Neural cell (in vitro differentiated cells): Measurements from ENCODE around the gene PEX7. TPM values are rescaled to one million over a fixed set of nuclear protein-coding genes. Genes with fewer than 3 reads are reported as not detected.

ENCODE experiments used
- H2AFZ ChIP-seq: fragments of 200-600, 300-800 bp; sonication (generic), shearing (Covaris generic); 2 replicates; pipeline ENCODE4 v1.6.0; 2014; ENCODE audit warnings: low read depth, mild to moderate bottlenecking, antibody characterized with exemption, low read length, moderate library complexity
- H3F3A ChIP-seq: fragments of 200-600 bp; shearing (Covaris generic); 2 replicates; pipeline ENCODE4 v1.6.1; 2016; ENCODE audit warnings: mild to moderate bottlenecking, moderate library complexity, mixed read lengths, antibody characterized with exemption, low read length; ENCODE audit not compliant: insufficient read depth, poor library complexity, severe bottlenecking
- H3K27ac ChIP-seq: fragments of 200-600, 300-800 bp; sonication (generic), shearing (Covaris generic); 2 replicates; pipeline ENCODE4 v1.5.1; 2014; ENCODE audit warnings: mild to moderate bottlenecking, low read length, moderate library complexity
- H3K27me3 ChIP-seq: fragments of 300-800, 200-600 bp; sonication (generic), shearing (Covaris generic); 2 replicates; pipeline ENCODE4 v1.6.0; 2014; ENCODE audit warnings: mild to moderate bottlenecking, low read depth, low read length, moderate library complexity; ENCODE audit not compliant: insufficient read depth
- H3K36me3 ChIP-seq: fragments of 300-800, 200-600 bp; sonication (generic), shearing (Covaris generic); 2 replicates; pipeline ENCODE4 v1.5.1; 2014; ENCODE audit warnings: mild to moderate bottlenecking, antibody characterized with exemption, low read length, moderate library complexity; ENCODE audit not compliant: insufficient read depth
- H3K4me2 ChIP-seq: fragments of 300-800, 200-600 bp; sonication (generic), shearing (Covaris generic); 2 replicates; pipeline ENCODE4 v1.6.0; 2014; ENCODE audit warnings: mild to moderate bottlenecking, low read length
- H3K4me3 ChIP-seq: fragments of 300-800, 200-600 bp; sonication (generic), shearing (Covaris generic); 2 replicates; pipeline ENCODE4 v1.5.1; 2014; ENCODE audit warnings: mild to moderate bottlenecking, low read length, moderate library complexity
- H3K79me2 ChIP-seq: fragments of 200-600 bp; shearing (Covaris generic); replicated peaks from 2 replicates; pipeline ENCODE4 v1.6.0; 2014; ENCODE audit warnings: mild to moderate bottlenecking, low read length, moderate library complexity; ENCODE audit not compliant: insufficient read depth
- H3K9ac ChIP-seq: fragments of 300-800, 200-600 bp; sonication (generic), shearing (Covaris generic); 2 replicates; pipeline ENCODE4 v1.6.1; 2016; ENCODE audit warnings: mild to moderate bottlenecking, low read length, mixed read lengths
- H3K9me2 ChIP-seq: fragments of 200-600 bp; shearing (Covaris generic); 2 replicates; pipeline ENCODE4 v1.6.1; 2016; ENCODE audit warnings: mild to moderate bottlenecking, low read length, mixed read lengths; ENCODE audit not compliant: insufficient read depth
- H3K9me3 ChIP-seq: fragments of 200-600, 300-800 bp; sonication (generic), shearing (Covaris generic); 2 replicates; pipeline ENCODE4 v1.6.1; 2016; ENCODE audit warnings: mild to moderate bottlenecking, mixed run types, low read length, moderate library complexity, mixed read lengths
- H4K20me1 ChIP-seq: fragments of 200-600 bp; shearing (Covaris generic); 2 replicates; pipeline ENCODE4 v1.6.1; 2016; ENCODE audit warnings: mild to moderate bottlenecking, mixed run types; ENCODE audit not compliant: insufficient read depth
- EP300 ChIP-seq: fragments of 450-650 bp; conservative IDR thresholded peaks from 2 replicates; pipeline ENCODE4 v1.6.1; 2014; ENCODE audit warnings: antibody characterized with exemption, mild to moderate bottlenecking, moderate library complexity; ENCODE audit not compliant: poor library complexity, severe bottlenecking
- EZH2 ChIP-seq: fragments of 200-600, 300-800 bp; shearing (Covaris generic), sonication (generic); IDR thresholded peaks from 2 replicates; pipeline ENCODE4 v1.6.1; 2014; ENCODE audit warnings: antibody characterized with exemption, low read length, borderline replicate concordance, mild to moderate bottlenecking; ENCODE audit not compliant: insufficient read depth, poor library complexity, severe bottlenecking
- MXI1 ChIP-seq: fragments of 450-650 bp; conservative IDR thresholded peaks from 2 replicates; pipeline ENCODE4 v1.6.1; 2014; ENCODE audit warnings: antibody characterized with exemption, mild to moderate bottlenecking; ENCODE audit not compliant: poor library complexity, severe bottlenecking
- POLR2AphosphoS5 ChIP-seq: IDR thresholded peaks from 2 replicates; pipeline ENCODE4 v1.6.1; 2012
- RAD21 ChIP-seq: fragments of 450-650 bp; conservative IDR thresholded peaks from 2 replicates; pipeline ENCODE4 v1.6.1; 2014; ENCODE audit warnings: antibody characterized with exemption, mild to moderate bottlenecking, moderate library complexity
- SMC3 ChIP-seq: fragments of 450-650 bp; conservative IDR thresholded peaks from 2 replicates; pipeline ENCODE4 v1.6.1; 2014; ENCODE audit warnings: antibody characterized with exemption, mild to moderate bottlenecking, moderate library complexity; ENCODE audit not compliant: poor library complexity
- TAF1 ChIP-seq: IDR thresholded peaks from 2 replicates; pipeline ENCODE4 v1.6.1; 2012; ENCODE audit warnings: low read depth
- polyA plus RNA-seq: library from polyadenylated mRNA; depleted of rRNA; stranded (reverse); fragments of >200 nt; gene quantifications from 2 replicates; pipeline ENCODE4 v1.2.3, GENCODE V29; 2014
- TF ChIP-seq, protein P1 (sequence below): fragments of 450-650 bp; IDR thresholded peaks from 2 replicates; pipeline ENCODE4 v1.5.1; 2014; ENCODE audit warnings: antibody characterized with exemption, mild to moderate bottlenecking, moderate library complexity; ENCODE audit not compliant: poor library complexity, severe bottlenecking
- TF ChIP-seq, protein P2 (sequence below): IDR thresholded peaks from 2 replicates; pipeline ENCODE4 v1.6.1; 2012; ENCODE audit warnings: borderline replicate concordance

PEX7 gene
- polyA plus RNA-seq, 1 donor from 2014 or later = 10.8 TPM

DNA sequence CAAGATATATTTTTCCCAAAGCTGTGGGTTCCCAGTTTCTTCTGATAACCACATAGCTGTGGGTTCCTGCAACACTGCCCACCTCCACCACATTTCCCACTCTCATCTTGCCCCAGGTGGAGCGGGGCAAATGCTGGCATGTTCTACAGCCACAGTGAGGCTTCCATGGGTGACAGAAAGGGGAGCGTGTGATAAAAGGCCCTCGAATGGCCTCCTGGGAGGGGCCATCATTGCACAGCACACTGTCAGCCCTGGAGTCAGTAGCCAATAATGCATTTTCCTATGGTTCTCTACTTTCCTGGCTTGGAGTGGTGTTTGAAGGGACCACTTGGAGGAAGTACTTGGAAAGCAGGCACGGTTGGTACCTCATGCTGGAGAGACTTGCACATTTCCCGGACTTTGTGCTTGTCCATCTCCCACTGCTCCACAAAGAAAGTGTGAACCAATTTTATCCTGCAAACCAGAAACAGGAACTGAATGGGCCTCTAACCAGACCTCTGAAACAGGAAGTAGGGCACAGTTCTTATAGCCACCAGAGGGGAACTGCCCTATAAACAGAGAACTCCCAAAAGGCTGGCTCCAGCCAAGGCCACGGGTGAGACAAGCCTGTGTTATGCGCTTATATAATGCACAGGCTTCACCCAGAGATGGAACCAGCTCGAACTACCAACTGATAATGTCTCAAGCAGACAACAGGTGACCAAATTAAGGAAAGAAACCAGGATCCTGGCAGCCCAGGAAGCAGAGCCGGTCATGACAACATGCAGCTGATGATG lies 38.7 kb upstream of the PEX7 start (continued):
- TF ChIP-seq, protein P1, sequence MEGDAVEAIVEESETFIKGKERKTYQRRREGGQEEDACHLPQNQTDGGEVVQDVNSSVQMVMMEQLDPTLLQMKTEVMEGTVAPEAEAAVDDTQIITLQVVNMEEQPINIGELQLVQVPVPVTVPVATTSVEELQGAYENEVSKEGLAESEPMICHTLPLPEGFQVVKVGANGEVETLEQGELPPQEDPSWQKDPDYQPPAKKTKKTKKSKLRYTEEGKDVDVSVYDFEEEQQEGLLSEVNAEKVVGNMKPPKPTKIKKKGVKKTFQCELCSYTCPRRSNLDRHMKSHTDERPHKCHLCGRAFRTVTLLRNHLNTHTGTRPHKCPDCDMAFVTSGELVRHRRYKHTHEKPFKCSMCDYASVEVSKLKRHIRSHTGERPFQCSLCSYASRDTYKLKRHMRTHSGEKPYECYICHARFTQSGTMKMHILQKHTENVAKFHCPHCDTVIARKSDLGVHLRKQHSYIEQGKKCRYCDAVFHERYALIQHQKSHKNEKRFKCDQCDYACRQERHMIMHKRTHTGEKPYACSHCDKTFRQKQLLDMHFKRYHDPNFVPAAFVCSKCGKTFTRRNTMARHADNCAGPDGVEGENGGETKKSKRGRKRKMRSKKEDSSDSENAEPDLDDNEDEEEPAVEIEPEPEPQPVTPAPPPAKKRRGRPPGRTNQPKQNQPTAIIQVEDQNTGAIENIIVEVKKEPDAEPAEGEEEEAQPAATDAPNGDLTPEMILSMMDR = no peak
- TF ChIP-seq POLR2AphosphoS5 (no peak), TAF1 (no peak), EZH2 (no peak)

DNA sequence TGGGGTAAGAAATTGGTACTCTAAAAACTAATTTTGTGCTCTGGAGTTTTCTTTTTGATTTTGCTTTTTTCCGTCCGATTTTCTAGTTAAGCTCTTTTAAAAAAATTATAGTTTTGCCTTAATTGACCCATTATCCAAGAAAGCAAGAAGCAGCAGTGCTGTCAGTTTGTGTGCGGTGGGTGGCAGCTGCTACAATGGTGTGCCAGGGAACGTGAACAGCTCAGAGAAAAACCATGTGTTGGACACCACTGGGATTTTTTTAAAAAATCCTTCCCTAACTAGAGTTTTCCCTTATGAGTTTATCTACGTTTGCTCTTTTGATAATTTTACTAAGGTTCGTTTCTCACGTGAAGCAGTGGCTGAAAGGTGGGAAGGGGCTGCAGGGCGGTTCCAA lies 38.1 kb upstream of the PEX7 start:
- H3K4me2 ChIP-seq = no peak overlapping the region
- H3K4me3 ChIP-seq = no peak overlapping the region

More for the DNA sequence above, 38.1 kb upstream of the PEX7 start:
- Histone ChIP-seq H3K9me2 (no peaks in the 10 kb centered on the region), H3K27me3 (peaks cover 4% of the 10 kb centered on the region), H3K36me3 (no peaks in the 10 kb centered on the region), H3K9ac (no peak overlapping the region), H2AFZ (no peak overlapping the region), H4K20me1 (no peaks in the 10 kb centered on the region), H3K9me3 (no peaks in the 10 kb centered on the region), H3K27ac (no peak overlapping the region), H3K79me2 (no peaks in the 10 kb centered on the region), H3F3A (no peaks in the 10 kb centered on the region)
- TF ChIP-seq TAF1 (no peak), RAD21 (no peak), MXI1 (no peak), SMC3 (no peak), EZH2 (no peak), EP300 (no peak), POLR2AphosphoS5 (no peak)
- TF ChIP-seq, protein P2, sequence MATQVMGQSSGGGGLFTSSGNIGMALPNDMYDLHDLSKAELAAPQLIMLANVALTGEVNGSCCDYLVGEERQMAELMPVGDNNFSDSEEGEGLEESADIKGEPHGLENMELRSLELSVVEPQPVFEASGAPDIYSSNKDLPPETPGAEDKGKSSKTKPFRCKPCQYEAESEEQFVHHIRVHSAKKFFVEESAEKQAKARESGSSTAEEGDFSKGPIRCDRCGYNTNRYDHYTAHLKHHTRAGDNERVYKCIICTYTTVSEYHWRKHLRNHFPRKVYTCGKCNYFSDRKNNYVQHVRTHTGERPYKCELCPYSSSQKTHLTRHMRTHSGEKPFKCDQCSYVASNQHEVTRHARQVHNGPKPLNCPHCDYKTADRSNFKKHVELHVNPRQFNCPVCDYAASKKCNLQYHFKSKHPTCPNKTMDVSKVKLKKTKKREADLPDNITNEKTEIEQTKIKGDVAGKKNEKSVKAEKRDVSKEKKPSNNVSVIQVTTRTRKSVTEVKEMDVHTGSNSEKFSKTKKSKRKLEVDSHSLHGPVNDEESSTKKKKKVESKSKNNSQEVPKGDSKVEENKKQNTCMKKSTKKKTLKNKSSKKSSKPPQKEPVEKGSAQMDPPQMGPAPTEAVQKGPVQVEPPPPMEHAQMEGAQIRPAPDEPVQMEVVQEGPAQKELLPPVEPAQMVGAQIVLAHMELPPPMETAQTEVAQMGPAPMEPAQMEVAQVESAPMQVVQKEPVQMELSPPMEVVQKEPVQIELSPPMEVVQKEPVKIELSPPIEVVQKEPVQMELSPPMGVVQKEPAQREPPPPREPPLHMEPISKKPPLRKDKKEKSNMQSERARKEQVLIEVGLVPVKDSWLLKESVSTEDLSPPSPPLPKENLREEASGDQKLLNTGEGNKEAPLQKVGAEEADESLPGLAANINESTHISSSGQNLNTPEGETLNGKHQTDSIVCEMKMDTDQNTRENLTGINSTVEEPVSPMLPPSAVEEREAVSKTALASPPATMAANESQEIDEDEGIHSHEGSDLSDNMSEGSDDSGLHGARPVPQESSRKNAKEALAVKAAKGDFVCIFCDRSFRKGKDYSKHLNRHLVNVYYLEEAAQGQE = no peak
- TF ChIP-seq, protein P1 = no peak
